Measurements from ENCODE around the gene COX5B.

DNA sequence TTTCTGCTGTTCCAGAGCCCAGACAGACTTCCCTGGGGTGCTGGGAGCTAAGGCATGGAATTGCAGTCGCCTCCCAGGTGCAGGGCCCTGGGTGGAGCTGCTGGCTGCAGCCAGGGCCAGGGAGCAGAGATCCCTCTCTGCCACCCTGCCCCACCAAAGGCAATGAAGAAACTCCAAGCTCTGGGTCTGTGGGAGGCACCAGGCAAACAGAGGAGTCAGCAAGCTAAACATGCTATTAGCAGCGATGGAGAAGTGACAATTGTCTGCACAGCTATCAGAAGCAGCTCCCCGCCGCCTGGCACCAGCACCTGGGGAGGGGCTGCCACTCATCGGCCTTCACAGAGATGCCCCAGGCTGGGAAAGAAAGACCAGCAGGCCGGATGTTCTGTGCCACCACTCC lies 28.0 kb upstream of the COX5B start:
- TF ChIP-seq CTCF (conservative IDR thresholded peaks at IDR 0.05 in 1 of 2, IDR thresholded peaks at IDR 0.05 in 1 of 2; ENCODE audit: extremely low read depth in 1 of 2, insufficient read depth in 1 of 2, low read depth in 1 of 2, low read length in 2 of 2) (no peak), EZH2 (IDR thresholded peaks at IDR 0.05; ENCODE audit: borderline replicate concordance, low read length) (no peak)

Measured in mammary epithelial cell (primary cell).